Sigmoid colon (tissue), 4 donors: ENCODE results near the gene C12orf57.

ENCODE experiments used
- EP300 ChIP-seq, 4 donors: sonication (generic); formaldehyde crosslinking; IDR thresholded peaks; one replicate each; pipeline ENCODE4 v1.6.1; 2017; ENCODE audit warnings: antibody characterized with exemption in 4 of 4
- POLR2A ChIP-seq, 2 donors: fragments of 450-650 bp; IDR thresholded peaks; one replicate each; pipeline ENCODE4 v1.6.1; 2016; ENCODE audit warnings: antibody characterized with exemption in 2 of 2, mild to moderate bottlenecking in 2 of 2, moderate library complexity in 2 of 2
- TF ChIP-seq, protein P1 (sequence below), 4 experiments: fragments of 450-650 bp in 3 of 4; fragments of 200-600 bp in 1 of 4; IDR thresholded peaks; one replicate each; pipeline ENCODE4 v1.5.1; 2016 to 2019; ENCODE audit warnings: antibody characterized with exemption in 4 of 4, mild to moderate bottlenecking in 3 of 4, moderate library complexity in 2 of 4

DNA sequence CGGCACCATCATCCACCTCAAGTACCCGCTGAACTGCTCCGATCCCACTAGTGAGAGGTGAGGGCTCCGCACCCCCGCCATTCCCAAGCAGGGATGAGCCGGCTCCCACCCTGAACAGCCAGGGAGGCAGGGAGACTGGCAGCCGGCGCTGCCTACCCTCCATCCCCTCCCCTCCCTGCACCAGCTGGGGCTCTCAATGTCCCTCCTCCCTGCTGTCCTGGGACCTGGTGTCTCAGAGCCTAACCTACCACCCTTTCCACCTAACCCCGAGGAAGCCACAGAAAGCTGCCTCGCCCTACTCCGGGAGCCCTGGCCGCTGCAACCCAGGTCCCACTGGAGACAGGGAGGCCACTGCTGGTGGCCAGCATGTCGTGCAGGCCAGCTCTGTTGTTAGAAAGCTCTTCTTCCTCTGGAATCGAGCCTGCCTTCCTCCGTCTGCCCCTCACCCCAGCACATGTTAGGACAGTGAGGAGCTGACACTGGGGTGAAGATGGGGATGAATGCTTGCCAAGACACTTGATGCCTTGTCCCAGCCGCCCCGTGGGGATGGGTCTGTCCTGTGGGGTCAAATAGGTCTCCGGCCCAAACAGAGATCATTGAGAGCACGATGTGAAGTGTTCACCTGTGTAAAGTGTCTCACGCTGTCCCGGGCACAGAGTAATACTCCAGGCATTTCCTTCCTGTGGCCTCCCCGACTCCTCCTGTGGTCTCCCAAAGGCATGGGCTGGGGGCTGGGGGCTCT is 8.5 kb downstream of the C12orf57 start:
- no peak for TF ChIP-seq EP300 (IDR thresholded peaks at IDR 0.05)
- TF ChIP-seq, protein P1, sequence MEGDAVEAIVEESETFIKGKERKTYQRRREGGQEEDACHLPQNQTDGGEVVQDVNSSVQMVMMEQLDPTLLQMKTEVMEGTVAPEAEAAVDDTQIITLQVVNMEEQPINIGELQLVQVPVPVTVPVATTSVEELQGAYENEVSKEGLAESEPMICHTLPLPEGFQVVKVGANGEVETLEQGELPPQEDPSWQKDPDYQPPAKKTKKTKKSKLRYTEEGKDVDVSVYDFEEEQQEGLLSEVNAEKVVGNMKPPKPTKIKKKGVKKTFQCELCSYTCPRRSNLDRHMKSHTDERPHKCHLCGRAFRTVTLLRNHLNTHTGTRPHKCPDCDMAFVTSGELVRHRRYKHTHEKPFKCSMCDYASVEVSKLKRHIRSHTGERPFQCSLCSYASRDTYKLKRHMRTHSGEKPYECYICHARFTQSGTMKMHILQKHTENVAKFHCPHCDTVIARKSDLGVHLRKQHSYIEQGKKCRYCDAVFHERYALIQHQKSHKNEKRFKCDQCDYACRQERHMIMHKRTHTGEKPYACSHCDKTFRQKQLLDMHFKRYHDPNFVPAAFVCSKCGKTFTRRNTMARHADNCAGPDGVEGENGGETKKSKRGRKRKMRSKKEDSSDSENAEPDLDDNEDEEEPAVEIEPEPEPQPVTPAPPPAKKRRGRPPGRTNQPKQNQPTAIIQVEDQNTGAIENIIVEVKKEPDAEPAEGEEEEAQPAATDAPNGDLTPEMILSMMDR (IDR thresholded peaks at IDR 0.05) = no peak
- TF ChIP-seq POLR2A (IDR thresholded peaks at IDR 0.05) = no peak
